HepG2 (cell line): ENCODE results near the gene UBB. TPM values are rescaled to one million over a fixed set of nuclear protein-coding genes. Genes with fewer than 3 reads are reported as not detected.

Experiments
- ATAC-seq: fragments of 200-7000 bp; cut with Tn5 transposase; 3 replicates; pipeline ENCODE4 v1.9.1; 2020; ENCODE audit warnings: mild to moderate bottlenecking, moderate library complexity
- BruUV-seq: library from RNA; stranded (reverse); fragments of 400-500 nt; replicated peaks from 2 replicates; lab custom pipeline; 2021; lab: Mats Ljungman, UMichigan
- CTCF ChIA-PET: fragments of 300-600 bp; formaldehyde crosslinking; extraction: SDS; loops from one replicate; lab custom pipeline; 2021; ENCODE audit warnings: low total read pairs, inconsistent platforms, low intra/inter-chr PET ratio; lab: Yijun Ruan, JAX
- POLR2A ChIA-PET: fragments of 350-600 bp; sonication (Branson Sonifier 250); formaldehyde crosslinking; loops from one replicate; lab custom pipeline; 2020; ENCODE audit warnings: antibody characterized with exemption, inconsistent platforms; lab: Yijun Ruan, JAX
- DNase-seq: peaks from one replicate; pipeline ENCODE4 v3.0.0-alpha.2; 2015; ENCODE audit warnings: low spot score
- FAIRE-seq: peaks from 3 replicates; lab custom pipeline; 2011; peaks lifted over from hg19 to GRCh38; lab: Jason Lieb, UNC
- H2AFZ ChIP-seq: one replicate; pipeline ENCODE4 v1.6.1; 2011; ENCODE audit warnings: low read length, inconsistent platforms
- H3K27ac ChIP-seq: fragments of 300-600 bp; 3 replicates; pipeline ENCODE4 v1.8.0; 2011; ENCODE audit warnings: mixed run types, mild to moderate bottlenecking, mixed read lengths, low read length, inconsistent platforms; ENCODE audit not compliant: insufficient read depth; ENCODE audit errors: extremely low read length
- H3K27me3 ChIP-seq, 2 experiments: fragments of 200-600 bp in 1 of 2; 2 replicates in 1 of 2; 3 replicates in 1 of 2; pipeline versions ENCODE4 v1.6.0 to v1.8.0; 2011; ENCODE audit warnings: low read length in 2 of 2, mild to moderate bottlenecking in 2 of 2, moderate library complexity in 2 of 2, inconsistent platforms in 1 of 2; ENCODE audit not compliant: insufficient read depth in 2 of 2, control insufficient read depth in 1 of 2
- H3K36me3 ChIP-seq, 2 experiments: fragments of 200-600 bp in 1 of 2; replicated peaks in 1 of 2; 2 replicates in 1 of 2; 3 replicates in 1 of 2; pipeline versions ENCODE4 v1.5.1 to v1.8.0; 2011; ENCODE audit warnings: low read length in 2 of 2, inconsistent platforms in 1 of 2; ENCODE audit not compliant: insufficient read depth in 2 of 2, control insufficient read depth in 1 of 2
- H3K4me1 ChIP-seq: 2 replicates; pipeline ENCODE4 v1.5.1; 2012; ENCODE audit warnings: low read length, inconsistent platforms; ENCODE audit not compliant: insufficient read depth
- H3K4me2 ChIP-seq: 2 replicates; pipeline ENCODE4 v1.6.0; 2011; ENCODE audit warnings: low read depth, low read length, inconsistent platforms
- H3K4me3 ChIP-seq, 3 experiments: fragments of 200-600 bp in 1 of 3; sonication (generic), shearing (Covaris generic) in 1 of 3; replicated peaks in 1 of 3; 2 replicates each; pipeline ENCODE4 v1.5.1; 2011 to 2016; ENCODE audit warnings: low read length in 3 of 3, inconsistent platforms in 2 of 3, low read depth in 2 of 3, mild to moderate bottlenecking in 2 of 3, control low read depth in 1 of 3, mixed read lengths in 1 of 3; ENCODE audit not compliant: insufficient read depth in 1 of 3
- H3K79me2 ChIP-seq: one replicate; pipeline ENCODE4 v1.6.1; 2011; ENCODE audit warnings: low read length, inconsistent platforms; ENCODE audit not compliant: insufficient read depth
- H3K9ac ChIP-seq: 2 replicates; pipeline ENCODE4 v1.6.0; 2011; ENCODE audit warnings: mild to moderate bottlenecking, low read depth, low read length, inconsistent platforms; ENCODE audit not compliant: insufficient read depth
- H3K9me3 ChIP-seq: 2 replicates; pipeline ENCODE4 v1.5.1; 2012; ENCODE audit warnings: mild to moderate bottlenecking, low read length
- H4K20me1 ChIP-seq: 2 replicates; pipeline ENCODE4 v1.6.0; 2011; ENCODE audit warnings: inconsistent platforms, mild to moderate bottlenecking, low read length, moderate library complexity; ENCODE audit not compliant: insufficient read depth
- CHD2 ChIP-seq: IDR thresholded peaks from 2 replicates; pipeline ENCODE4 v1.6.1; 2011; ENCODE audit warnings: low read depth, low read length, improper control_type of control experiment
- CHD4 ChIP-seq: fragments of 200-600 bp; sonication (generic); IDR thresholded peaks from 2 replicates; pipeline ENCODE4 v1.7.0; 2017; ENCODE audit warnings: mild to moderate bottlenecking, low read length, borderline replicate concordance
- PHF20 ChIP-seq: sonication (generic); formaldehyde crosslinking; IDR thresholded peaks from 2 replicates; pipeline ENCODE4 v1.5.0; 2020; ENCODE audit warnings: mild to moderate bottlenecking, missing genetic modification reagents
- ZNF773 ChIP-seq: sonication (generic); formaldehyde crosslinking; IDR thresholded peaks from 2 replicates; pipeline ENCODE4 v1.4.0; 2020; ENCODE audit warnings: missing genetic modification reagents, borderline replicate concordance
- ZNF790 ChIP-seq: sonication (generic); formaldehyde crosslinking; IDR thresholded peaks from 2 replicates; pipeline ENCODE4 v1.8.0; 2022; ENCODE audit warnings: missing genetic modification reagents, mild to moderate bottlenecking, borderline replicate concordance
- ZNF839 ChIP-seq: sonication (generic); formaldehyde crosslinking; IDR thresholded peaks from 2 replicates; pipeline ENCODE4 v1.4.0; 2020; ENCODE audit warnings: missing genetic modification reagents, mild to moderate bottlenecking, borderline replicate concordance
- ZNF879 ChIP-seq: sonication (generic); formaldehyde crosslinking; IDR thresholded peaks from 2 replicates; pipeline ENCODE4 v1.8.1; 2023; ENCODE audit warnings: missing genetic modification reagents
- WGBS: methylation state at CpG from one replicate; pipeline ENCODE4 v1.1.6; 2017; ENCODE audit warnings: low lambda C conversion rate; 5-methylcytosine and 5-hydroxymethylcytosine counted together
- in situ Hi-C: cut with HindIII; loops from 2 replicates; pipeline ENCODE4 v1.10.0; 2017; ENCODE audit warnings: low pct_unique_long_range_greater_than_20kb; ENCODE audit not compliant: extremely low pct_ligation_motif_present
- intact Hi-C: fragments of 100-400 bp; cut with micrococcal nuclease; formaldehyde crosslinking; loops from one replicate; pipeline ENCODE4 v1.10.0; 2022; ENCODE audit not compliant: unreplicated experiment
- polyA plus RNA-seq, 8 experiments: library from polyadenylated mRNA; depleted of rRNA in 3 of 8; stranded (reverse) in 7 of 8; unstranded in 1 of 8; fragments of >200 nt; fragmentation: Illumina TruSeq in 4 of 8; extraction: Trizol in 4 of 8; gene quantifications; 2 replicates each; pipeline versions ENCODE4 v1.2.1 to v1.2.3, GENCODE V29; 2011 to 2016; ENCODE audit warnings: low read depth in 4 of 8, missing spikeins in 1 of 8, mixed read lengths in 1 of 8; ENCODE audit not compliant: insufficient read depth in 1 of 8
- total RNA-seq, 5 experiments: library from RNA; depleted of rRNA; stranded (reverse); fragments of >200 nt; fragmentation: Illumina TruSeq; extraction: Trizol; gene quantifications; 2 replicates each; pipeline ENCODE4 v1.2.3, GENCODE V29; 2016; ENCODE audit warnings: low read depth in 1 of 5
- TF ChIP-seq, protein P1 (sequence below): IDR thresholded peaks from 2 replicates; pipeline ENCODE4 v1.6.1; 2016; ENCODE audit warnings: control low read depth

Gene UBB
- total and polyA plus RNA-seq, 2 of the 13 experiments (the other 11 are each of a cell fraction or from before 2014, with no cell fraction given) = 1,130 to 2,066 TPM

DNA sequence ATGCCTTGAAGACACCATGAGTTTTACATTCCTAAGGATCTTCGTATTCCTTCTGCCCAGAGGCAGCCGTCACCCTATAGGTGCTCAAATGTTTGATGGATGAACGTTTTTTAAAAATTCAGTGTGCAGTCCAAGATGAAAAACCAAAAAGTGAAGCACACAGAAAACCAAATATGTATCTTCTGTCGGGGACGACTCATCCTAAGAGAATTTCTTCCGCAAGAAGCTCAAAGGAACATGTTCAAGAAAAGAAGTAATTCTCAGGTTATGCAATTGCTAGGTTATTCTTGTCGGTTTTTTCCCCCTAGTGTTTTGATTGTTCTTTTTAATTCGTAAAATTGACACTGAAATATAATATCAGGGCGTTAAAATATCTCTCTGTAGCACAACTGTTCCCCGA, 29.1 kb upstream of the UBB start:
- FAIRE-seq (no peak), DNase-seq (no peak), ATAC-seq (no peak)
- TF ChIP-seq ZNF790 (CRISPR knock-in tag) (no peak), CHD2 (no peak), CHD4 (no peak), PHF20 (CRISPR knock-in tag) (no peak), ZNF879 (CRISPR knock-in tag) (no peak), ZNF839 (CRISPR knock-in tag) (no peak), ZNF773 (no peak)
- TF ChIP-seq, protein P1, sequence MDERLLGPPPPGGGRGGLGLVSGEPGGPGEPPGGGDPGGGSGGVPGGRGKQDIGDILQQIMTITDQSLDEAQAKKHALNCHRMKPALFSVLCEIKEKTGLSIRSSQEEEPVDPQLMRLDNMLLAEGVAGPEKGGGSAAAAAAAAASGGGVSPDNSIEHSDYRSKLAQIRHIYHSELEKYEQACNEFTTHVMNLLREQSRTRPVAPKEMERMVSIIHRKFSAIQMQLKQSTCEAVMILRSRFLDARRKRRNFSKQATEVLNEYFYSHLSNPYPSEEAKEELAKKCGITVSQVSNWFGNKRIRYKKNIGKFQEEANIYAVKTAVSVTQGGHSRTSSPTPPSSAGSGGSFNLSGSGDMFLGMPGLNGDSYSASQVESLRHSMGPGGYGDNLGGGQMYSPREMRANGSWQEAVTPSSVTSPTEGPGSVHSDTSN (CRISPR knock-in tag) = no peak
- Histone ChIP-seq H3K79me2 (peaks cover 36% of the 10 kb centered on the region), H3K4me1 (peaks cover 37% of the 10 kb centered on the region), H3K27ac (peak overlapping the region; percentile 94), H2AFZ (no peak overlapping the region), H3K4me3 (peak overlapping the region; percentile 85 to 89 (median 87)), H3K36me3 (peaks cover 11 to 26% of the 10 kb centered on the region in 2 experiments), H3K27me3 (no peaks in the 10 kb centered on the region), H3K4me2 (peak overlapping the region; percentile 75), H4K20me1 (peaks cover 12% of the 10 kb centered on the region), H3K9ac (peak overlapping the region; percentile 99), H3K9me3 (no peaks in the 10 kb centered on the region)
- intact Hi-C loops (loop anchor here (1.0 to 5.0 kb wide), 3 partner anchors 40 to 135 kb away; partner anchors contain the start of genes NCOR1 and PIGL), in situ Hi-C loops (loop anchor here (5.0 kb wide), 1 partner anchor 65 kb away; no protein-coding TSS in a partner anchor)
- CTCF ChIA-PET = no interaction called here
- 4% methylated on average over 10 of the region's 10 CpGs for WGBS
- BruUV-seq = no TSS peak
- POLR2A ChIA-PET = interaction anchor here (0.7 to 7.3 kb wide), 16 partner anchors 9 to 184 kb away, joined by 3 to 68 read pairs (median 12); partner anchors contain the start of genes NCOR1 and PIGL
